Fibroblast of upper back skin (primary cell): ENCODE measurements around the gene SLC35A2.
"Not testable (repeated sequence)": the region's sequence is repeated elsewhere in the genome, so short reads cannot be mapped to it uniquely, and the experiment has no call there.

Experiments
- DNase-seq: peaks from one replicate; pipeline ENCODE4 v3.0.0-alpha.2; 2013

The SLC35A2 gene

DNA sequence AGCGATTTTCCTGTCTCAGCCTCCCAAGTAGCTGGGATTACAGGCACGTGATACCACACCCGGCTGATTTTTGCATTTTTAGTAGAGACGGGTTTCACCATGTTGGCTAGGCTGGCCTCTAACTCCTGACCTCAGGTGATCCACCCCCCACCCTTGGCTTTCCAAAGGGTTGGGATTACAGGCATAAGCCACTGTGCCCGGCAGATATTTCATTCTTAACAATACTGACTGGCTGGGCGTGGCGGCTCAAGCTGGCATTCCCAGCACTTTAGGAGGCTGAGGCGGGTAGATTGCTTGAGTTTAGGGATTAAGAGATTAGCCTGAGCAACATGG lies 12.4 kb downstream of the SLC35A2 start:
- DNase-seq: no peak

DNA sequence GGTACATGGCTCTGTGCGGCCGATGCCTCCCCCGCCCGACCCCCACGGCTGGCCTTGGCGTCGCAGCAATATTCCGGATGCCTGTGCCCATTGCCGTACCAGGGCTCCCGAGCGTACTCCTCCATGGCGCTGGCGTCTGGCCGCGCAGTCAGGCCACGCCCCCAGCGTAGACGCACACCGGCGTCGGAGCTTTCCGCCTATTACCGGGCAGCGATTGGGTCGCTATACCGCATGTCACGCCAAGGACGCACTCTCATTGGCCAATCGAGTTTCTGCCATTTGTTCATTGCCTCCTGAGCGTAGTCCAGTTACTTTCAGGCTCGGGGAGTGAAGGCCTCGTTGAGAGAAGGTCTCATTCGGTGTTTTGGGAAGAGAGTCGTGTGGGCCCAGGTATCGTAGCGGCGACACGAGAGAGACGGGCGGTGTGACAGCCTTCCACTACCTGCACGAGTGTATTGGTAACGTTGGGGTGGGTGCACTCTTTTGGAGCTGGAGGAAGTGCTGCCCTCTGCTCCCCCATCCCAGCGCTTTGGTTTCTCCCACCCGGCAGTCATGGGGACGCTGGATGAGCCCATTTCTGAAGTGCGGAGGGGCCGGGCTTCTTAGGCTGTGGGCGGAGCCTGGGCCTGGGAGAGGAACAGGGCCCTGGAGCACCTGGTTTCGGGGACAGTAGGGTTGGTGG lies 13.7 kb downstream of the SLC35A2 start, which contains the start of the genes PQBP1 and TIMM17B:
Gene PQBP1, plus strand, starts transcription at position 306 of the 682 bp plus-strand sequence. CDS start 580 bp downstream, outside the sequence.
Gene TIMM17B, minus strand, starts transcription at position 144 of the 682 bp plus-strand sequence. Its CDS starts 19 bp downstream, at position 125.
- DNase-seq: peak; percentile 96

DNA sequence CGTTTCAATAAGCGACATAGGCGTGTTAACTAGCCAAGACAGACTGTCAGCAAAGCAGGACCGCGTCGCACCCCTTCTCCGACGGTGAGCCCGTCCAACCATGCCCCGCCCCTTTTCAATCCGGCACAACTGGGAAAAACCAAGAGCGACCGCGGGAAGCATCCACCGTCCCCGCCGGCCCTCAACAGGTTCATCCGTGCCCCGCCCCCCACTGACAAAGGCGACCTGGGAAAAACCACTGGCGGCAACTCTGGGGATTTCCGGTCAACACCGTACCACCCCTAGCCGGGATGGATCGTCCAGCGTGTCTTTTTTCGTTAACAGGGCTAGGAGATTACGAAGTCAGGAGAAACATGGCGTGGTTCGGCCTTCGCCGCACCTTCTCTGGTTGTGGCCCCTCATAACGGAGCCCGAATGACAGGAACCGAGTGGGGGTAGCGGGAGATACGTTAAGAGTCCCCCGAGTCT lies 14.3 kb downstream of the SLC35A2 start:
- peak; percentile 54 for DNase-seq

DNA sequence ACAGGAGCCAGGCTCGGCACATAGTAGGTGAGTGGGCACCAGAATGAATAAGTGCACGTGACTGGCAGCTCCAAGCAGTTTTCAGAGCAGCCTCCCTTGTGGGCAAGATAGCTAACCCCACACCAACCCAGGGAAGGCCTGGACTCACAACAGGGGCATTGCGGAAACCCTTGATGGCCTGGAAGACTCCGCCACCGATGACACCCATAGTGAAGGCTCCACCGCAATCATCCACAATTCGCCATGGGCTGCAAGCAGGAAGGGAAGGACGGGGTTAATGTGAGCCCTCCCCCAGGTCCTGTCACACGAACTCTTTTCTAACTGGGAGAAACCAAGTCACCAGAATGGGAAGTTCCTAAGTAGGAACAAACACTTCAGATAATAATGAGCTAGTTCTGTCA lies 14.8 kb downstream of the SLC35A2 start:
- no peak for DNase-seq

DNA sequence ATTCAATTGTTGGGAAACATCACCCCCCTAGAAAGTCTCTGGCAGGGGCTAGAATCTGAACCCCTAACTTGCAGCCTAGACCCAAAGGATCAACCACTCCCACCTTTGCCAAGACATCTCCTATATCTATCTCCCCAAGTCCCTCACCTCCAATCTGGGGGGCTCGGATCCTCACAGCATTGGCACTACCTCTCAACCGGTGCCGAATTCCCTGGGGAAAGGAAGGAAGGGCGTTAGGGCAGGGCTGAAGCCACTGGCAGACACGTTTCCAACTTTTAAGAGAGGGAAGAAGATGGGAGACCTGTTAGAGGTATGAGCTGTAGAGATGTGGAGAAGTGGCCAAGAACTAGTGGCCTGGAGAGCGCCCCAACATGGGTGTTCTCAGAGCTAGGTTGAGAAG lies 16.6 kb downstream of the SLC35A2 start:
- DNase-seq: no peak

DNA sequence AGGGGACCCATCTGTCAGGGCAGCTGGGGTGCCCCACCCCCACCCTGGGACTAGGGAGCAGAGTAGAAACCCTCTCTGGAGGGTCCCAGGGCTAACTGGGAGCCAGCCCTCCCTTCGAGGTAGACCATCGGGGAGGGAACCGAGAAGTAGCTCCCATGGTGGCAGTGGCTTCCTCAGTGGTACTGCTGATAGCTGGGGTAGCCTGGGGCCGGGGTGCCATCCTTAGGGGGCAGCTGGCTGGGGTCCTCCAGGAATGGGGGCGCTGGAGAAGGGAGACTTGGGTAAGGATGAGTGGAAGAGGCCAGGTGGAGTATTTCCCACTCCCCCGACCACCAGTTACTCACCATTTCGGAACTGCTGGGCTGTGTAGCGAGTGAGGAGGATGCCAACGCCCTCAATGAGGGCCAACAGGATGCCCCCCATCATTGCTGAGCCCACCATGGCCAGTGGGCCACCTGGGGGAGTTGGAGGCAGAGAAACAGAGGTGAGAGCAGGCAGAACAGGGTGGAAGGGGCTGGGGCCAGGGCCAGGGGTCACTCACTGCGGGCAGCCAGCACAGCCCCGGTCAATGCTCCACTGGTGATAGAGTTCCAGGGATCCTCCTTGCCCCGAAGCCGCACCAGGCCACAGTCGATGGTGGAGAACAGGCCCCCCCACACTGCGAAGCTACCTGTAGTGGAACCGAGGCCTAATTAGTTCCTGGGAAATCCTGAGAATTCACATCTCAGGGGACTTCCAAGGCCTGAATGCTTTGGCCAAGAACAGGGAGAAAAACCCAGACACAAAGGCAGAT lies 17.7 kb downstream of the SLC35A2 start:
- no peak for DNase-seq

DNA sequence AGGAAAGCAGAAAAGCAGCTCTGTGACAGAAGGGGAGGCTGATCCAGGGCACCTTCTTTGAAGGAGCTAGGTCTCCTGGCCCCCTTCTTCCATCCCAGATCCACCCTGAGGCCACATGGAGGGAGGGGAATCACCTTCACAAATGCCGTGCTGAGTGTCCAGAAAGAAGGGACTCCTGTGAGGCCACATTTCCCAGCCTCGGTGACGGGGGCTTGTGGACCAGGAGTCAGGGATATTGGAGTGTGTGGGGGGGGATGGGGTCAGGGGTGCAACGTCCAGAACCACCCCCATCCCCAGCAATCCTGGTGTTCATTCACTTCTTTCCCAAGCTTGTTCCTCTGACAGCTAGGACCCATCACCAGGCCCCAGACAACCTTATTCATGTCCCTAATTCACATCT lies 18.6 kb downstream of the SLC35A2 start:
- no peak for DNase-seq

DNA sequence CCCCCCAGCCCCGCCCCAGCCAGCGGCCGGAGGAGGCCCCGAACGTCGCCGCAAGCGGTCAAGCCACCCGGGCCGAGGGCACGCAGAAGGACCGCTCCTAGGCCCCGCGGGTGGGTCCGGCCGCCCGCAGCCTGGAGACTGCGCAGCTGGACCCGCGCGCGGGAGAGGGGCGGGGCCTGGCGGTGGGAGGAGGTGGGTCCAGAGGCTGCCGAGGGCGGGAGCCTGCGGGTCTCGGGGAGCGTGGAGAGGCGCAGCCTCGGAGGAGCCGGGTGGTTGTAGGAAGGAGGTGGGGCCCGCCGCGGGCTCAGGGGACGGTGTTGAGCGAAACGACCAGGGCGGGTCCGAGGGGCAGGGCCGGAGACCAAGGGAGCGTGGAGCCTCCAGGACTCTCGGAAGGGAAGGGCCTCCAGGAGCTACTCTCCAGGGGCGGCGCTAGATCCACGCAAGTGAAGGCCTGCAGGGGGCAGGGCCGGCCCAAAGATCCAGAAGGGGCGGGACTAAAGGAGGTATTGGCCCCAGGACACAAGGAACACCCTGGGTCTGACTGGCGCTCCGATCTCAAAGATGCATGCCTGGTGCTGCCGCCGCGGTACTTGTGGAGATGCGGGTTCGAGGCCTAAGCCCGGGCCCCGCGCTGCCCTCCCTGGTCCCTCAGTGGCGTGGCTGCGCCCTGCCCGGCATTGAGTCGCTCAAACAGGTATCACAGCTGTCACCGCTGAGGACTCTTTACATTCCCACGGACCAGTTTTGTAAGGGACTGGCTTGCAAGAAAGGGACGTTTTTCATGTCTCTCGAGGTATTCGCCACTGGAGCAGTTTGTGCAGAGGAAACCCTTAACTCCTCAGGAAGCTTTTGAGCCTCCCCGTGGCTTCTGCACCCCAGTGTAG lies 19.8 kb downstream of the SLC35A2 start:
- DNase-seq: peak; percentile 82

DNA sequence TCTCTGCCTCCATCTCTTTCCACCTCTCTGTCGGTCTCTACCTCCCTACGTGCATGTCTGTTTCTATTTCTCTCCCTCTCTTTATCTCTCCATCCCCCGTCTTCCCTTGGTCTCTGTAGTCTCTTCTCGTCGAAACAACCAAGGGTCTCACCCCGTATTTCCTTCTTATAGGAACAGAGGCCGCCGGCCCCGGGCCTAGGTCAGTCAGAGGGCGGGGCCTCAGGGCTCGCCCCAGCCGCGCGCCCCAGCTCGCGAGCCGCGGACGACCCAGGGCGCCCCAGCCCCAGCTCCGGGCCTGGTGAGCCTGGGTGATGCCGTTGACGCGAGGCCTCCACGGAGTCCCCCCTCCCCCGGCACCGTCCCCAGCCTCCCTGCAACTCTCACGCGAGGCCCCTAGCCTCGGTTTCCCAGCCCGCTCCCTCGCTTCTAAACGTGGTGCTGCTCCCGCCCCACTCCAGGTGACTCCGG lies 20.5 kb downstream of the SLC35A2 start:
- DNase-seq: no peak

DNA sequence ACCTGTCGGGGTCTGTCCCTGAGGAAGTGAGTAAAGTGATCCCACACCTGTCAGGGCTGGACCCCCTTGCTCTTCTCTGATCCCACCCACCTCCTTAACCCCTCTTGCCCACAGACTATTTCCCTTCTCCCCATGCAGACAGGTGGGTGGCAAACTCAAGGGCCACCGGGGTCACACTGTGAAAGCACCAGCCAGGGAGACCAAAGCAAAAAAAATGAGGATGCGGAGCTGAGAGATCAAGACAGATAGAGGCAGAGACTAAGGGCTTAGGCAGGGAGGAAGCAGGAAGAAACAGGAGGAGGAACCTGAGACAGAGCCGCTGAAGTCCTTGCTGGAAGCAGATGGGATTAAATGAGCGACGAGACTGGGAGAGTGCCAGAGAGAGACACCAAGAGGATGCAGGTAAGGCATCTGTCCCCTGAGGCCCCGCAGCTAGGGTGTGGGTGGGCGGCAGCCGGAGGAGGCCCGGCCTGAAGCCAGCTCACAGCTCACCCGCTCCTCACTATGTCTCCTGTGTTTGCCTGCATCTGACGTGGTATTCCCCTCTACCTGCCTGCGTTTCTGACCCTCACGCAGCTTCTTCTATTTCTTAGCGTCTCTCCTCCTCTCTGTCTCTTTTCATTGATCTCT lies 21.0 kb downstream of the SLC35A2 start:
- no peak for DNase-seq

DNA sequence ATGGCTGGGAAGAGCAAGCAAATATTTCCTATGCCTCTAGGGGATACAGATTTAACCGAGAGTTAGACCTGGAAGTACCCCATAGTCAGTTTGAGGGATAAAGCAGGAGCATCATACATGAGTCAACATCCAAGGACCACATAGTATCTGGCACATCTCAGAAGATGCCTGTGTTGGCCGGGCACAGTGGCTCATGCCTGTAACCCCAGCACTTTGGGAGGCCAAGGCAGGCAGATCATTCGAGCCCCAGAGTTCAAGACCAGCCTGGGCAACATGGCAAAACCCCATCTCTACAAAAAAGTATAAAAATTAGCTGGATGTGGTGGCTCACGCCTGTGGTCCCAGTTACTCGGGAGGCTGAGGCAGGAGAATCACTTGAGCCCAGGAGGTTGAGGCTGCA lies 24.9 kb downstream of the SLC35A2 start:
- DNase-seq: not testable (repeated sequence)

DNA sequence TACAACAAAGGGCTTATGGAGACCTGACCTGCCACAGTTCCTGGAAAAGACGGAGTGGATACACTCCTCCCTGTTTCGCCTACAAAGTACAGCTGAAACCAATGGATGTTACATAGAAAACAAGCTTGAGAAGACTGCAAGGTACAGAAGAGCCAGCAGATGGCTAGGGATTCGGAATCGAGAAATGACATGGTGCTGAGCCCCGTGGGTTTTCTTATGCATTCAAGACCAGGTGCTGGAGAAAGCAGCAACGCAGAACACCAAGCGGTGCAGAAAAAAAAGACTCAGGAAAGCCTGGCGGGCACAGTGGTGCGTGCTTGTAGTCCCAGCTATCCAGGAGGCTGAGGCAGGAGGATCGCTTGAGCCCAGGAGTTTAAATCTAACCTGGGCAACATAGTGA lies 27.7 kb downstream of the SLC35A2 start:
- no peak for DNase-seq

DNA sequence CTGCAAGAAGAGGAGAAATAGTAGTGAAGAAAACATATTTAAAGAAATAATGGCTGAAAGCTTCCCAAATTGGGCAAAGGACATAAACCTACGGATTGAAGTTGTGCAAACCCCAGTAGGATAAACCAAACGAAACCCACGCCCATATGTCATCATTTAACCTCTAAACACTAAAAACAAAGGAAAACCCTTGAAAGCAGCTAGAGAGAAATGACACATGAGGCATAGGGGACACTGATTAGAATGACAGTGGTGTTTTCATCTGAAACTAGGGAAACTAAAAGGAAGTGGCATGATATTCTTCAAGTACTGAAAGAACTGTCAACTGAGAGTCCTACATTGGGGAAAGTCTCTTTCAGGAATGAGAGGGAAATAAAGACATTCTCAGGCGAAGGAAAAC lies 34.5 kb downstream of the SLC35A2 start:
- not testable (repeated sequence) for DNase-seq

DNA sequence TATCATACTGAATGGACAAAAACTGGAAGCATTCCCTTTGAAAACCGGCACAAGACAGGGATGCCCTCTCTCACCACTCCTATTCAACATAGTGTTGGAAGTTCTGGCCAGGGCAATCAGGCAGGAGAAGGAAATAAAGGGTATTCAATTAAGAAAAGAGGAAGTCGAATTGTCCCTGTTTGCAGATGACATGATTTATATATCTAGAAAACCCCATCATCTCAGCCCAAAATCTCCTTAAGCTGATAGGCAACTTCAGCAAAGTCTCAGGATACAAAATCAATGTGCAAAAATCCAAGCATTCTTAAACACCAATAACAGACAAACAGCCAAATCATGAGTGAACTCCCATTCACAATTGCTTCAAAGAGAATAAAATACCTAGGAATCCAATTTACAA lies 39.4 kb downstream of the SLC35A2 start:
- not testable (repeated sequence) for DNase-seq

DNA sequence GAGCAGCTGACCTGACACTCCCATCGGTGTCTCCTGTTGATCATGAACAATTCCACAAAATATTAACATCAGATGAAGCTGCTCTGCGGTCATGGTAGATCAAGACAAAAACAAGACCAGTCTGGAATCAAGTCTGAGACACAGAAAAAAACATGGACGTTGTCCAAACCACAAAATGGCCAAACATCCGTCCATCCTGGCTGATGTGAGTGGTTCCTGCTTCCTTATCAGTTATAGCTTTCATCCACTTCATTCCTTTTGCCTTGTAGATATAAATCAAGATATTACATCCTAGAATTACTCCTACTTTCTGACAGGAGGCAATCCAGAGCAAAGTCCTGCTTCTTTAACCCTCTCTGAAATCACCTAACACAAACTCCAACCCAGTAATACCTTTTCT lies 47.2 kb downstream of the SLC35A2 start:
- peak; percentile 76 for DNase-seq

DNA sequence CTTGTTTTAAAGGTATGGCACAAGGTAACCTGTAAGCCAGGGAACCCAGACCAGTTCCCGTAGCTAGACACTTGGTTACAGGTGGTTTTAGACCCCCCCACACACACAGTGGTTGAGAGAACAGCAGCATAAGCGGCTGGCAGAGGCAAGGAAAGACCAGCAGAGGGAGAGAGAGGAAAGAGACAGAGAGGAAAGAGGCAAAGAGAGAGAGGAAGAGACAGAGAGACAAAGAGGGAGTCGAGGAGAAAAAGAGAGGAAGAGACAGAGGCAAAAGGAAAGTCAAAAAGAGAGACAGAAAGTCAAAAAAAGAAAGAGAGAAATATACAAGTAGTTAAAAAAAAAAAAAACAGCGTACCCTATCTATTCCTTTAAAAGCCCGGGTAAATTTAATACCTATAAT lies 56.5 kb downstream of the SLC35A2 start:
- peak; percentile 7 for DNase-seq

DNA sequence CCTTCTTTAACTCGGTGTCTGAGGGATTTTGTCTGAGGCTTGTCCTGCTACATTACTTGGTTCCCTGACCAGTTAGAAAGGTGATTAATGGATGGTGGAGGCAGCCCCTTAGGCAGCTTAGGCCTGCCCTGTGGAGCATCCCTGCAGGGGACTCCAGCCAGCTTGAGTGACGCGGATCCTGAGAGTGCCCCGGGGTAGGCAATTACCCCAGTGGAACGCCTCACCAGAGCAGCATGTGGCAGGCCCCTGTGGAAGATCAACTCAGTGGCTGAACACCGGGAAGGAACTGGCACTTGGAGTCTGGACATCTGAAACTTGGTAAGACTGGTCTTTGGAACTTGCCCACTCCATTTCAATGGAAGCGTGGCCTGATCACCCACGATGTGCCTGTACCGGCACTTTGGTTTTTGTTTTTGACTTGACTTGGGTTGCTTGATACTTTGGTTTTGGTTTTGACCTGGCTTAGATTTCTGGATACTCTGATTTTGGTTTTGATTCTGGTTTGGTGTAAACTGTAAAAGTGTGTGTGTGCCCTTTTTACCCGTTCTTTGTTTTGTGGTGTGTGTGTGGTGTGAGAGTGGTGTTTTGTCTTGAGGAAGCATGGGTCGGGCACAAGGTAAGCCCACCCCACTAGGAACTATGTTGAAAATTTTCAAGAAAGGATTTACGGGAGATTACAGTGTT lies 57.2 kb downstream of the SLC35A2 start:
- DNase-seq: not testable (repeated sequence)

DNA sequence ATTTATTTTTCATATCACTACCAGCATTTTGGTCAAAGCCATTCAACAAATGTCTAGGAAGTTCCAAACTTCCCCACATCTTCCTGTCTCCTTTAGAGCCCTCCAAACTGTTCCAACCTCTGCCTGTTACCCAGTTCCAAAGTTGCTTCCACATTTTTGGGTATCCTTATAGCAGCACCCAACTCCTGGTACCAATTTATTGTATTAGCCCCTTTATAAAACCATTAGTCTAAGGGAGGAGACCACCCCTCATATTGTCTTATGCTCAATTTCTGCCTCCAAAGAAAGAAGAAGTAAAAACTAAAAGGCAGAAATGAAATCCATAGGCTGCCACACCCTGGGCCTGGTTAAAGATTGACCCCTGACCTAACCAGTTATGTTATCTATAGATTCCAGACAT lies 58.0 kb downstream of the SLC35A2 start:
- DNase-seq: not testable (repeated sequence)
